CD4-positive, alpha-beta T cell treated with Interleukin-15 for 4 hours (primary cell): Measurements from ENCODE around the gene ZC3H7B.
A peak's percentile ranks its signal among the peaks of the same experiment; 100 is the strongest.
"Not testable (repeated sequence)": the region's sequence is repeated elsewhere in the genome, so short reads cannot be mapped to it uniquely, and the experiment has no call there.

Experiments
- DNase-seq: peaks from one replicate; pipeline ENCODE4 v3.0.0-alpha.2; 2020; ENCODE audit warnings: low spot score

Gene ZC3H7B

DNA sequence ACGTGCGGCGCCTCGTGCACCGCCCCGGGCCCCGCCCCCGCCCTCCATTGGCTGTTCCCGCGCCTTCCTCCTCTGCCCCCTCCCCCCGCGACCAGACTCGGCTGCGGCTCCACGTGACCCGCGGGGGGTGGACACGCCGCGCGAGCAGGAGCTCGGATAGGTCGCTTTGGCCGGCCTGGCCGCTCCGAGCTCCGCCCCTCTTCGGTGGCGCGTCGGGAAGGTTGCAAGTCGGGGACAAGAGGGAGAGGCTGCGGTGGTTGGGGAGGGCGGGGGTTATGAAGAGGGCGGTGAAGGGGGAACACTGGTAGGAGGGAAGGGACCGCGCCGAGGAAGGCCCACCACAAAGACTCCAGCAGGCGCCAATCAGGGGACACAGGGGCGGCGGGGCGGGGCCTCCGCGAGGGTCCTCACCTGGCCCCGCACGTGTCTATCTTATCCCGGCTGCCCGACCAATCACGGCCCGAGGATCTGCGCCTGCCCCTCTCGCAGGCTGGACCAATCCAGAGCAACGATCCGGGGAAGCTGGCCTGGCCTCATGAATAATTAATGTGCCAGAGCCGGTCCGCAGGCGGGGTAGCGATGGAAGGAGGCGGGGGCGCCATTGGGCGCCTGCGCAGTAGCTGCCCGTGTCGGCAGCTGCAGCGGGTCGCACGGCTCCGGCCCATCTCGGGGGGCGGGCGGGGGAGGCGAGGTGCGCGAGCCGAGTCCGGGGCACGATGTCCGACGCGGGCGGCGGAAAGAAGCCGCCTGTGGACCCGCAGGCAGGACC is 80.2 kb downstream of the ZC3H7B start, which contains the start of gene TEF:
TEF (plus strand) TSS at position 614 of the 769 bp plus-strand sequence; CDS start at position 717, 103 bp downstream.
- peak; percentile 99 for DNase-seq

DNA sequence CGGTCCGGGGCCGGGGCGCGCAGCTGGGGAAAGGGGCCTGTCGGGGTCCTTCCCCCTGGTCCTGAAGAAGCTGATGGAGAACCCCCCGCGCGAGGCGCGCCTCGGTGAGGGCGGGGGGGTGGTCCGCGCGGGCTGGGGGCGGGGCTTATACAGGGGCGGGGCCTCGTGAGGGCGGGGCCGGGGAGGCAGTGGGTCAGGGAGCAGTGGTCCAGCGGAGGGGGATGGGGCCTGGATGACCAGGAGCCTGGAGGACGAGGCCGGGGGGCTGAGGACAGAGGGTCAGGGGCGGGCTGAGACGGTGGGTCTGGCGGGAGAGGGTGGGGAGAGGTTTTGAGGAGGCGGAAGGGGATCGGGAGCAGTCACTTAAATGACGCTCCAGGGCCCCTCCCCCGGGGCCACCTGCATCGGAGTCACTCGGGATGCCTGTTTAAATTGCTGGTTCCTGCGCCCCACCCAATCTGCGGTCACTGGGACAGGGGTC is 80.8 kb downstream of the ZC3H7B start:
- DNase-seq = peak; percentile 38

DNA sequence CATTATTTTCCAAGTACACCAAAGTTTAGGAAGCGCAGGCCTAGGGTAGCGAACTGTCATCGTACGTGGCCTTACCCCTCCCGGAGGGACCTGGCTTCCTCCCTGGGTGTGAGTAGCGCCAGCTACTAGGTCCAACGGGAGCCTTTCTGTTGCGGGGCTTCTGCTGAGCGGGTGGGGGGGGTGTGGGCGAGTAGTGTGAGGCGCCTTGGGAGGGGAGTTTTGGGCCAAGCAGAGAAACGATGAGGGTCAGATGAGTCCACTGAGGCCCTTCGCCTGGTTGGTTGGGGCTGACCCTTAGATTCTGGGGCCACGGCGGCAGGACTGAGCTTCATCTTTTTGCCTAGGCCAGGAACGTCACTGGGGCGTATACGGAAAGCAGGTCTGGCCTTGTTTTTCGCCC is 81.3 kb downstream of the ZC3H7B start:
- DNase-seq = no peak

DNA sequence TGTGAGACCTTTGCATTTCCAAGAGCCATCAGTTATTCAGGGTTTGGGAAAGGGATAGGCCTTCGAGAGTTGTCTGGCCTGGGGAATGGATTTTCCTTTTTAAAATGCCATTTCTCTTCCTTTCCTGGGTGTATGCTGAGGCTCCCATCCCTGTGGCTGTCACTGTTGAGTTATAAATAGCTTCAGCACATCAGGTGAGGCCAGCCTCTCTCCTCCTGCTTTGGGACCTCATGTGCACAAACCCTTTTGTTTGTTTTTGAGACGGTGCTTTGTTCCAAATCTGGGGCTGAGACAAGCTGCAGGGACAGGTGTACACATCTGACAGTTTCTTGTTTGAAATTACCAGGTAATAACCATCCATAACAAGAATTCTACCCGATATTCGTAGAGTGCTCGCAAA is 81.8 kb downstream of the ZC3H7B start:
- no peak for DNase-seq

DNA sequence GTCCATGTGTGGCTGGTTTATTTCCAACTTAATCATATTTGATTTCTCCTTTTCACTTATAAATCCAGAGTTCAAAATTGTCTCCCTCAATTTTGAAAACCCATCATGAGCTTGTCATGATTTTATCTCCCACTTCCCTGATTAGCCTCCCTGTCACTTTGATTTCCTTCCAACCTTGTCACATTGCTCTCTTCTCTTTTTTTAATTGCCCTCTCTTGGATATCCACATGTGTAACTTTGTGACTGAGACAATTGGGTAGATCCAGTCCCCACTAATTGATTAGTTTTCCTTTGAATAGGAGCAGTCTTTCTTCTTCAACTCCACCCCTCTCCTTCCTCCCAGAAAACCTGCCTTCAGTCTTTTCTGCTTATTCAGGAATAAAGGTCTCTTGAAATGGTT is 82.8 kb downstream of the ZC3H7B start:
- DNase-seq = no peak

DNA sequence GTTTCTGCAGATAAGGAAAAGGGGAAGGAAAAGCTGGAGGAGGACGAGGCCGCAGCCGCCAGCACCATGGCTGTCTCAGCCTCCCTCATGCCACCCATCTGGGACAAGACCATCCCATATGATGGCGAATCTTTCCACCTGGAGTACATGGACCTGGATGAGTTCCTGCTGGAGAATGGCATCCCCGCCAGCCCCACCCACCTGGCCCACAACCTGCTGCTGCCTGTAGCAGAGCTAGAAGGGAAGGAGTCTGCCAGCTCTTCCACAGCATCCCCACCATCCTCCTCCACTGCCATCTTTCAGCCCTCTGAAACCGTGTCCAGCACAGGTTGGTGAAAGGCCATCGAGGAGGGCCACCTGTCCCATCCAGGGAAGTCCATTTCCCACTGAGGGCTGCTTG is 86.0 kb downstream of the ZC3H7B start:
- DNase-seq = no peak

DNA sequence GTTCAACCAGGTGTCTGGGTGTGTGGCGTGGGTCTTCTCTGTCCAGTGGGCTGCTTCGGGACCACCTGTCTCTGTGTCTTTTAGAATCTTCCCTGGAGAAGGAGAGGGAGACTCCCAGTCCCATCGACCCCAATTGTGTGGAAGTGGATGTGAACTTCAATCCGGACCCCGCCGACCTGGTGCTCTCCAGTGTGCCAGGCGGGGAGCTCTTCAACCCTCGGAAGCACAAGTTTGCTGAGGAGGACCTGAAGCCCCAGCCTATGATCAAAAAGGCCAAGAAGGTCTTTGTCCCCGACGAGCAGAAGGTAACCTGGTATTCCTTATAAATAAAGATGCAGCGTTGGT is 92.7 kb downstream of the ZC3H7B start:
- DNase-seq = no peak

DNA sequence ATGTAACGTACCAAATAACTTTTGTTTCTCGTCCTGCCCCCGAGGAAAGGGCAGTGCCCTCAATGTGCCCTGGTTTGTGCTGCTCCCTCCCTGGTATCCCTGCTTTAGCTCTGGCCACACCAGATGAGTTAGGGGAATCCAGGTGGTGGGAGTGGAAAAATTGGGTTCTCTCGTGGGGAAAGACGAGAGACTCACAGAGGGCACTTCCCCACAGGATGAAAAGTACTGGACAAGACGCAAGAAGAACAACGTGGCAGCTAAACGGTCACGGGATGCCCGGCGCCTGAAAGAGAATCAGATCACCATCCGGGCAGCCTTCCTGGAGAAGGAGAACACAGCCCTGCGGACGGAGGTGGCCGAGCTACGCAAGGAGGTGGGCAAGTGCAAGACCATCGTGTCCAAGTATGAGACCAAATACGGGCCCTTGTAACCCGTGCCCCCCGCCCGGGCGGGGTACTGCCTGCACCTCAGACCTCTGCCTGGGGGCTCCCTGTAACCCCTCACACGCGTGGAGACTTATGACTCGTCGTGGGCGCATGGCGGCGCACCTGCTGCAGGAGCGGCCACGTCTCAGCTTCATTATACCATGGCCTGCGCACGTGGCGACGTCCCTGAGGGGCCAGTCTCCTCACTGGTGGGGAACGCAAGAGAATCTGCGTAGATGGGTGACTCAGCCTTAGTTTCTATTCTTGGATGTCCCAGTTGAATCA is 94.4 kb downstream of the ZC3H7B start:
- DNase-seq = no peak

DNA sequence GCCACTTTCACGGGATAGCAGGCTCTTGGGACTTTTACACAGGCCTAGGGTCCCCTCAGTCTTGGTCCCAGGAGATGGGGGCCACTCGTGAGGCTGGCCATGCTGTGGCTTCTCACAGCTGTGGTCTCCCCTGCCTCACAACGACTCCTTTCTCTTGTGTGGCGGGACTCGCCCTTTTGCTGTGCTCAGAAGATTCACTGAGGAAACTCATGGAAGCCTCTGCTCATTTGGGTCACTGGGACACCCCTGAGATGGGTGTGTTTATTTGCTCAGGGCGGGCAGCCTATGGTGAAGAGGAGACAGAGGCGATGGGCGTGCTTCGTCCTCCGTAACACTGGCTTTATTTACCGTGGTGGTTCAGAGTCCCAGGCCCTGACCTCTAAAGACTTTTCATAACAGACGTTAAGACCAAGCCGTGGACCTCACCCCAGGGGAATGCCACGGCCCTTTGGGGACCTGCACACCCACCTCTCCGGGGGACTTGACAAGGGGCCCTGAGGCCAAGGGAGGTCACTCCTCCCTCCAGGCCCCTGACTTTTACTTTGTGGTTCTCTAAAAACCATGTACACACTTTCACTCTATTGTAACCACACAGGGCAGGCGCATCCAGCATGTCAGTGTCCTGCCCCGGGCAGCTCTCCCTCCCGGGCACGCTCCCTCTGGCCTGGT is 96.0 kb downstream of the ZC3H7B start:
- DNase-seq = no peak

DNA sequence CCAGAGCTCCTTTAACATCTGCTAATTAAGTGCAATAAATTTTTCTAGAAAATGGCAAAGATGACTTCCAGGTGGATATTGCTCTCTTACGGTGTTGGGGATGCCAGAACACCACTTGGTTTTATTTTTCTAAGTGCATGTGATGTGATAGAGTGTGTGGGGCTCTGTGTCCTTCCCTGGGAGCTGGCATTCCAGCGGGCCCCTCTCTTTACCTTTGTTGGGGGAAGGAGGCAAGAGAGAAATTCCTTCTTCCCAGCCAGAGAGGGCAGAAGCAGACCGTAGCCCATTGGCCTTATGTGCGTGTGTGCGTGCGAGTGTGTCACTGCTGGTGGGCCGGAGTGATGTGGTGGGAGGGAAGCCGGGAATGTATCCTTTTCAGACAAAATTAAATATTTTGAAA is 97.6 kb downstream of the ZC3H7B start:
- no peak for DNase-seq

DNA sequence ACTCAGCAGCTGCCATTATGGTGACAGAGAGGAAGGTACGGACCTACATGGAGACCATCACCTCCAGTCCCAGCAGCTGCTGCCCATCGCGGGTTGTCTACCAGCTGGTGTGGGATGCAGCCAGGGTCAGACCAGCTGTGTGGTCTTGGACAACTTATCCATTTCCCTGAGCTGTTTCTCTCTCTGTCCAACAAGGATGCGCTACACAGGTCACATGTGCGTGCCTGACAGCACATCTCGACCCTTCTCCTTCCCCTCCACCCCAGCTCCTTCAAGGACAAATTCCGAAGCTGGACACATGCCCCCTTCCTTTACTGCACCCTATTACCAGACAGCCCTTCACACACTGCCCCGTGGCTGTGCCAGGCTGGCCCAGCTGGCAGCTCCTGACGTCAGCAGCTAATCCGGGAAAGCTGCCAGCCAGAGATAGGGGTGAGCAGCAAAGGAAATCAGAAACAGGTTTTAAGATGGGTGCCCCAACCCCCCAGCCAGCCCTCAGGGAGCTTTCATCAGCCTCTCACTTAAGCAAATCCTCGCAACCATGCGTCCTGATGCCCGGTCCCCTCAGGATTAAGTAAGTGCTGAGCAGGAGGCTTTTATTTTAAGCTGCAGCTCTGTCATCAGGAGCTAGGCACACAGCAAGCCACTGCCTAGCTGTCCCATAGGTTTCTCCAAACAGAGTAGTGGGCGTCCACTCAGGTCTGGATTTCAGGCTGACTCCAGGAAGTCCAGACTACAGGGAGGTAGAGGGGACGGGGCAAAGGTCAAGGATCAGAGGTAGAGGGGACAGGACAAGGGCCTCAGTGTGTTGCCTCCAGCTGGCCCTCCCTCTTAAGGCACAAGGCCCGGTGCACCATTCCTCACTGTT is 100.7 kb downstream of the ZC3H7B start:
- DNase-seq = no peak

DNA sequence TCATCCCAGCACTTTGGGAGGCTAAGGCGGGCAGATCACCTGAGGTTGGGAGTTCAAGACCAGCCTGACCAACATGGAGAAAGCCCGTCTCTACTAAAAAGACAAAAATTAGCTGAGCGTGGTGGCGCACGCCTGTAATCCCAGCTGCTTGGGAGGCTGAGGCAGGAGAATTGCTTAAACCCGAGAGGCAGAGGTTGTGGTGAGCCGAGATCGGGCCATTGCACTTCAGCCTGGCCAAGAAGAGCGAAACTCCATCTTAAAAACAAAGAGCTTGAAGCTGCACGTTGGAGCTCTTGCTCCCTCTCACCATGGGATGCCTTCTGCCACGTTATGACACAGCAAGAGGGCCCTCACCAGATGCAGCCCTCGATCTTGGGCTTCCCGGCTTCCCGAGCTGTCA is 101.5 kb downstream of the ZC3H7B start:
- not testable (repeated sequence) for DNase-seq

DNA sequence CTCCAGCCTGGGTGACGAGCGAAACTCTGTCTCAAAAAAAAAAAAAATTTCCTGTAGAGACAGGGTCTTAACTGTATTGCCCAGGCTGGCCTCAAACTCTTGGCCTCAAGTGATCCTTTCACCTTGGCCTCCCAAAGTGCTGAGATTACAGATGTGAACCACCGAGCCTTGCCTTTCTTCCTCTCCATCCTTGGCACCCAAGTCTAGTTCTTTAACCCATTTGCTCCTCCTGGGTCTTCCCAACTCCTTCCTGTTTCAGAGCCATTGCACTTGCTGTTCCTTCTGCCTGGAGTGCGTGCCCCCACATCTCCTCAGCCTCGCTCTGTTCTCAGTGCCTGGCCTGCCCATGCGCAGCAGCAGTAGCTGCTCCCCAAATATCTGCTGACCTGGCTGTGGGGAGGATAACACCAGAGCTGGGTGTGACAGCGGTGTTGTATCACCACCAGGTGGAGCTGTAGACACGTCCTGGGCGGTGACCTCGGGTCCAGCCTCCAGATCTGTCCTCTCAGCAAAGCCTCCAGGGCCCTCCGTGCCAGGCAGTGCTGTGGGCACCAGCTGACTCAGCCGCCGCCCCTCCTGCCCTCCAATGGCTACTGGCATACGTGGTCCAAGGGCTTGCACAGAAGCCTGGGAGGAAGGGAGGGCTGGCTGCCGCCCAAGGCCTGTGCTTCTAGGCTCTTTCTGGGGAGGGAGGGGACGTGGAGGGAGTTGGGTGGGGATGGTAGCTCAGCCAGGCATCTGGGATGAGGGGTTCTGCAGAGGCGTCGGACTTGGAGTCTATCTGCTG is 102.4 kb downstream of the ZC3H7B start:
- DNase-seq = peak; percentile 89

DNA sequence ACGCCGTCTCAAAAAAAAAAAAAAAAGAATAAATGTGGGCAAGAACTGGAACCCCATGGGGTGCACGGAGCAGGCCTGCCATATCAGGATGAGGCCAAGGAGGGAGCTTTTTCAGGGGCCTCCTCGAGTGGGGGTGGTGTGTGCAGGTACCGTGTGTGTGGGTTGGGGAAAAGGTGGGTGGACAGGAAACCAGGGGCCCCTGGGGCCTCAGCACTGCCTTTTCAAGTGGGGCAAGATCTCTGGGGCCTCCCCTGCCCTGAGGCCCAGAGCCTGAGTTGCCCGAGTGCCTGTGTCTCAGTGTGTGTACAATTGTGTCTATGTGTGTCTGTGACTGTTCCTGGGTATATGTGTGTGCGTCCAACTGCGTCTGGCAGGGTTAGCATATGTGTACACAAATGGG is 104.3 kb downstream of the ZC3H7B start:
- no peak for DNase-seq

DNA sequence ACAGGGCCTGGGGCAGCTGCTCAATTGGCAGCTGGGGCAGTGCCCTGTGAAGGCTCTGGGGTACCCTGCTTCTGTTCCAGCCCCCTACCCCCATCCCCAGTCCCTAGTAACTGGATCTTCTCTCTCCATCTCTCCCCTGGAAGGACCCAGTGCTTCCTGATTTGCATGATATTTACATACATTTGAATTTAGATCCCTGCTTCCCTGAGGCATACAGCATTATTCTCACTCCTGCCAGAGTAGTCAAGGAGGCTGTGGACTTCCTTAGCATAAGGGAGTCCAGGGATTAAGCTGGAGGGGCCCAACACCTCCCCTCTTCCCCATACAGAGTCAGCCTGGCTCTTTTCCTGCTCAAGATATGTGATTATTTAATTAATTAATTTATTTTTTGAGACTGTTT is 105.1 kb downstream of the ZC3H7B start:
- no peak for DNase-seq

DNA sequence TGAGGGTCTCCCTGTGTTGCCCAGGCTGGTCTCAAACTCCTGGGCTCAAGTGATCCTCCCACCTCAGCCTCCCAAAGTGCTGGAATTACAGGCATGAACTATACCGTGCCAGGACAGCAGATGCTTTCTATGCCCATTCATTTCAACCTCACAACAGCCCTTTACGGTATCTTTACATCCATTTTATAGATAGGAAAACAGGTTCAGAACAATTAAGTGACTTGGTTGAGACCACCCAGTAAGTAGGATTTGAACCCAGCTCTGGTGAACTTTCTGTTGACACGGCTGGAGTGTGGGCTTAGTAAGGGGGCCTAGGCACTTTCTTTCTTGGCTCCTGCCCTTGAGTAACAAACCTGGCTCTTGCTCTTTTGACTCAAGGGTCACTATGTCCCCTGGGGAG is 106.1 kb downstream of the ZC3H7B start:
- no peak for DNase-seq

DNA sequence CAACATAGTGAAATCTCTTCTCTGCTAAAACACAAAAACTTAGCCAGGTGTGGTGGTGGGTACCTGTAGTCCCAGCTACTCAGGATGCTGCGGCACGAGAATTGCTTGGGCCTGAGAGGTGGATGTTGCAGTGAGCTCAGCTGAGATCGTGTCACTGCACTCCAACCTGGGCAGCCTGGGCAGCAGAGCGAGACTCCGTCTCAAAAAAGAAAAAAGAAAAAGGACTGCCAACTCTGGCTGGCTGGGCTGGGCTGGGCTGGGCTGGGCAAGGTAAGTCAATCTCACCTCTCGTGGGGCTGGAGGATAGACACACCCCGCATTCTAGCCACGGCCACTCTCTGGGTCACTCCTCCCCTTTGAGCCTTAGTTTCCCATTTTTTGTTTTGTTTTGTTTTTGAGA is 107.3 kb downstream of the ZC3H7B start:
- DNase-seq = no peak
